ENCODE results near the gene PSME1.

DNA sequence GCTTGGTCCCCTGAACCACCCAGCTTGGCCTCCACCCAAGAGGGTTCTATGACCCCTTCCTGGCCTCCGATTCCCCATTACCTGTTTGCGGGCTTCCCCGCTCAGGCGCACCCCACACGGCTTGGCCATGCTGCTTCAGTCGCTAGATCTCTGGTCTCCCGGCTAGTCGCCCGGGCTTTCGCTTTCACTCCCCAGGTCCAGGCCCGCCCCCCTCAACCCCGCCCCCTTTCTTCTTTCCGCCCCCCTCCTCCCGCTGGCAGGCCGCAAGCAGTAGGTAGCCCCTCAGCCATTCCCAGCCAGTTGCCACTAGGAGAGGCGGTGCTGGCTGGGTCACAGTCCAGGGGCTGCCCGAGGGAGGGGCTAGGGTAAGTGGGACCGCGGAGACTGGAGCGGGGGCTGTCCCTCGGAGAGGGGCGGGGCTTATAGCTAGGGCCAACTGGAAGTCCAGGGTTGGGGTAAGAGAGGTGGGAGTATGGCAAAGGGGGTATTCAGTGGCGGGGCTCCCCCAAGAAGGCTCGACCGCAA, 10.5 kb downstream of the PSME1 start, which contains the start of gene PSME2:
- TF ChIP-seq, protein P1, sequence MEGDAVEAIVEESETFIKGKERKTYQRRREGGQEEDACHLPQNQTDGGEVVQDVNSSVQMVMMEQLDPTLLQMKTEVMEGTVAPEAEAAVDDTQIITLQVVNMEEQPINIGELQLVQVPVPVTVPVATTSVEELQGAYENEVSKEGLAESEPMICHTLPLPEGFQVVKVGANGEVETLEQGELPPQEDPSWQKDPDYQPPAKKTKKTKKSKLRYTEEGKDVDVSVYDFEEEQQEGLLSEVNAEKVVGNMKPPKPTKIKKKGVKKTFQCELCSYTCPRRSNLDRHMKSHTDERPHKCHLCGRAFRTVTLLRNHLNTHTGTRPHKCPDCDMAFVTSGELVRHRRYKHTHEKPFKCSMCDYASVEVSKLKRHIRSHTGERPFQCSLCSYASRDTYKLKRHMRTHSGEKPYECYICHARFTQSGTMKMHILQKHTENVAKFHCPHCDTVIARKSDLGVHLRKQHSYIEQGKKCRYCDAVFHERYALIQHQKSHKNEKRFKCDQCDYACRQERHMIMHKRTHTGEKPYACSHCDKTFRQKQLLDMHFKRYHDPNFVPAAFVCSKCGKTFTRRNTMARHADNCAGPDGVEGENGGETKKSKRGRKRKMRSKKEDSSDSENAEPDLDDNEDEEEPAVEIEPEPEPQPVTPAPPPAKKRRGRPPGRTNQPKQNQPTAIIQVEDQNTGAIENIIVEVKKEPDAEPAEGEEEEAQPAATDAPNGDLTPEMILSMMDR (conservative IDR thresholded peaks at IDR 0.05 in 1 of 2, IDR thresholded peaks at IDR 0.05 in 1 of 2; ENCODE audit: extremely low read depth in 1 of 2, insufficient read depth in 1 of 2, low read depth in 1 of 2, low read length in 2 of 2) = no peak
- no peak for TF ChIP-seq EZH2 (IDR thresholded peaks at IDR 0.05; ENCODE audit: borderline replicate concordance, low read length)
